Heart right ventricle (tissue), 16 donors: ENCODE measurements around the gene ABCA4. TPM values are rescaled to one million over a fixed set of nuclear protein-coding genes. Genes with fewer than 3 reads are reported as not detected.

Source experiments
- ATAC-seq, 8 donors: fragments of 200-7000 bp; cut with Tn5 transposase; one replicate each; pipeline ENCODE4 v1.9.1; 2020; ENCODE audit warnings: mild to moderate bottlenecking in 8 of 8, moderate library complexity in 8 of 8, moderate number of reproducible peaks in 1 of 8
- DNase-seq, 2 donors: peaks; one replicate each; pipeline ENCODE4 v3.0.0-alpha.2; 2020
- H3K27ac ChIP-seq, 10 donors: fragments of 200-600 bp; sonication (generic) in 2 of 10; one replicate each; pipeline versions ENCODE4 v1.5.0 to v1.8.0; 2020 to 2022; ENCODE audit warnings: mild to moderate bottlenecking in 3 of 10
- H3K27me3 ChIP-seq, 7 donors: fragments of 200-600 bp; one replicate each; pipeline ENCODE4 v1.8.0; 2021 to 2022; ENCODE audit warnings: mild to moderate bottlenecking in 2 of 7
- H3K36me3 ChIP-seq, 9 donors: fragments of 200-600 bp; sonication (generic) in 1 of 9; one replicate each; pipeline versions ENCODE4 v1.5.0 to v1.8.0; 2020 to 2022; ENCODE audit warnings: mild to moderate bottlenecking in 2 of 9
- H3K4me1 ChIP-seq, 9 donors: fragments of 200-600 bp; sonication (generic) in 1 of 9; one replicate each; pipeline versions ENCODE4 v1.5.0 to v1.8.0; 2020 to 2022; ENCODE audit warnings: mild to moderate bottlenecking in 4 of 9
- H3K4me3 ChIP-seq, 10 donors: fragments of 200-600 bp; sonication (generic) in 2 of 10; one replicate each; pipeline versions ENCODE4 v1.5.0 to v1.8.0; 2020 to 2022; ENCODE audit warnings: mild to moderate bottlenecking in 7 of 10, moderate library complexity in 2 of 10
- H3K9me3 ChIP-seq, 11 donors: fragments of 200-600 bp in 10 of 11; sonication (generic) in 2 of 11; one replicate each; pipeline versions ENCODE4 v1.5.0 to v1.8.0; 2013 to 2022; ENCODE audit warnings: mild to moderate bottlenecking in 2 of 11, control low read depth in 1 of 11, moderate library complexity in 1 of 11
- CTCF ChIP-seq, 9 donors: fragments of 200-600 bp; sonication (generic) in 2 of 9; IDR thresholded peaks; one replicate each; pipeline versions ENCODE4 v1.5.0 to v1.8.0; 2021 to 2022; ENCODE audit warnings: antibody characterized with exemption in 9 of 9, mild to moderate bottlenecking in 5 of 9, moderate library complexity in 1 of 9
- WGBS, 2 donors: extraction: QIAGEN DNeasy Blood & Tissue Kit; methylation state at CpG; one replicate each; pipeline ENCODE4 v1.1.7; 2013; ENCODE audit warnings: inconsistent platforms in 1 of 2; 5-methylcytosine and 5-hydroxymethylcytosine counted together
- intact Hi-C, 10 donors: fragments of 100-400 bp; cut with DNase I; formaldehyde crosslinking; loops; one replicate each; pipeline versions ENCODE4 v1.11.1 to v1.14.2; 2022
- polyA plus RNA-seq, 2 donors: library from polyadenylated mRNA; stranded (reverse); fragments of 200-250 nt; gene quantifications; one replicate each; pipeline ENCODE4 v1.2.3, GENCODE V29; 2013
- total RNA-seq, 10 donors: library from RNA; stranded (reverse); fragmentation: NEBNext Ultra II Directional in 3 of 10; extraction: Animal tissue kit (Norgen Biotek cat#: 25700) in 3 of 10; gene quantifications; one replicate each; pipeline versions ENCODE4 v1.2.1 to v1.2.4, GENCODE V29; 2021 to 2023
- donor health status: Arrhythmogenic right ventricular cardiomyopathy.
- donor health status: ischemic (EF 13 %, LVEDD 7.1; RV severe dilation, severe dysfunction).
- donor health status: healthy with polysubstance abuse.
- donor health status: DM: no; HTN: yes; CAD: no.
- donor health status: DM: no; HTN: no; CAD: no.
- donor health status: ischemic (EF 25% LVEDD 6.9; RV normal size, moderate dysfunction).
- donor health status: ischemic (EF 25% LVEDD 5.7; RV mildly dilated, moderate dysfunction).
- donor health status: healthy.
- donor health status: DM: yes; HTN: yes; CAD: no.
- donor health status: Ischemic cardiomyopathy.
- donor health status: ischemic (EF 35%, LVEDD 5.7; RV mildly dilated, moderate dysfunction).
- donor health status: nonischemic (EF 11% LVEDD 7.7; RV severe dilation, severe dysfunction).
- donor health status: DM: yes; HTN: yes; CAD: no.
- donor health status: PGD.
- donor health status: ischemic (EF 29% LVEDD 5.4; RV normal size, mild dysfunction).
- donor health status: nonischemic (EF 23%, LVEDD 6.1; RV moderate dilation, normal function).

The ABCA4 gene
- total and polyA plus RNA-seq, 12 donors = 0.05 to 0.66 (median 0.21) TPM

- H3K4me3 ChIP-seq = peak overlapping the region in 4 of 10 donors; percentile 8 to 23 (median 16)
- H3K27me3 ChIP-seq = peaks cover 0 to 17% (median 0%) of the 10 kb centered on the region in 7 donors
- TF ChIP-seq CTCF (IDR thresholded peaks at IDR 0.05) = no peak
- 49 to 59% methylated on average over 6 of the region's 6 CpGs for WGBS, 2 donors
- ATAC-seq (no peak), DNase-seq (no peak)
- intact Hi-C loops = loop anchor here in 1 of 10 donors (2.0 kb wide), 1 partner anchor 27 kb away; no protein-coding TSS in a partner anchor
- peak overlapping the region; percentile 67 to 90 (median 83) for H3K27ac ChIP-seq
- H3K9me3 ChIP-seq = no peaks in the 10 kb centered on the region
- H3K4me1 ChIP-seq = peaks cover 13 to 86% (median 61%) of the 10 kb centered on the region in 9 donors
- no peaks in the 10 kb centered on the region for H3K36me3 ChIP-seq
Measured at GRCh38 chr1:94093996-94094395, 27.0 kb downstream of the ABCA4 start.

GRCh38 chr1:94093396-94093795 lies 27.6 kb downstream of the ABCA4 start:
- Histone ChIP-seq H3K27ac (peak overlapping the region in 9 of 10 donors; percentile 67 to 90 (median 83)), H3K27me3 (peaks cover 0 to 20% (median 0%) of the 10 kb centered on the region in 7 donors), H3K36me3 (no peaks in the 10 kb centered on the region), H3K4me1 (peaks cover 13 to 80% (median 61%) of the 10 kb centered on the region in 9 donors), H3K9me3 (no peaks in the 10 kb centered on the region), H3K4me3 (no peak overlapping the region)
- DNase-seq = no peak
- intact Hi-C loops = no loop called here
- 89% methylated on average over 4 of the region's 4 CpGs for WGBS, 2 donors
- TF ChIP-seq CTCF (IDR thresholded peaks at IDR 0.05) = no peak
- no peak for ATAC-seq

GRCh38 chr1:94092210-94092613 lies 28.7 kb downstream of the ABCA4 start:
- H3K36me3 ChIP-seq = no peaks in the 10 kb centered on the region
- peaks cover 0 to 19% (median 0%) of the 10 kb centered on the region in 7 donors for H3K27me3 ChIP-seq
- H3K4me1 ChIP-seq = peaks cover 13 to 68% (median 58%) of the 10 kb centered on the region in 9 donors
- DNase-seq = peak in 1 of 2 donors; percentile 84
- WGBS, 2 donors = 43 to 51% methylated on average over 4 of the region's 4 CpGs
- no peak overlapping the region for H3K4me3 ChIP-seq
- intact Hi-C loops = no loop called here
- TF ChIP-seq CTCF (IDR thresholded peaks at IDR 0.05) = no peak
- peak in 7 of 8 donors; percentile 7 to 61 (median 43) for ATAC-seq
- no peaks in the 10 kb centered on the region for H3K9me3 ChIP-seq
- peak overlapping the region in 9 of 10 donors; percentile 67 to 90 (median 83) for H3K27ac ChIP-seq

- Histone ChIP-seq H3K36me3 (no peaks in the 10 kb centered on the region), H3K27me3 (peaks cover 0 to 16% (median 0%) of the 10 kb centered on the region in 7 donors), H3K27ac (peak overlapping the region in 8 of 10 donors; percentile 22 to 90 (median 82)), H3K4me3 (no peak overlapping the region), H3K4me1 (peaks cover 12 to 54% (median 48%) of the 10 kb centered on the region in 9 donors), H3K9me3 (no peaks in the 10 kb centered on the region)
- 85 to 87% methylated on average over 3 of the region's 3 CpGs for WGBS, 2 donors
- intact Hi-C loops = no loop called here
- DNase-seq = no peak
- no peak for TF ChIP-seq CTCF (IDR thresholded peaks at IDR 0.05)
- no peak for ATAC-seq
Measured at GRCh38 chr1:94090761-94091160, 30.2 kb downstream of the ABCA4 start.
